A673 (cell line): Measurements from ENCODE around the gene CUL9. TPM values are rescaled to one million over a fixed set of nuclear protein-coding genes. Genes with fewer than 3 reads are reported as not detected.

ENCODE experiments used
- BruUV-seq: library from RNA; stranded (reverse); fragments of 400-500 nt; replicated peaks from 2 replicates; lab custom pipeline; 2021; lab: Mats Ljungman, UMichigan
- CTCF ChIA-PET: fragments of 300-600 bp; sonication (Branson Sonifier 250); formaldehyde crosslinking; loops from one replicate; lab custom pipeline; 2022; ENCODE audit warnings: antibody characterized with exemption; lab: Charles Lee
- POLR2A ChIA-PET: fragments of 300-600 bp; sonication (Branson Sonifier 250); formaldehyde crosslinking; loops from one replicate; lab custom pipeline; 2022; ENCODE audit warnings: antibody characterized with exemption; ENCODE audit not compliant: low non-redundant PET; lab: Charles Lee
- DNase-seq: peaks from one replicate; pipeline ENCODE4 v3.0.0-alpha.2; 2015; ENCODE audit warnings: low spot score
- H3K27ac ChIP-seq: fragments of 200-600 bp; sonication (generic); 2 replicates; pipeline ENCODE4 v1.5.1; 2016; ENCODE audit warnings: mixed run types, low read depth, mild to moderate bottlenecking, mixed read lengths, antibody characterized with exemption, low read length; ENCODE audit not compliant: poor library complexity, severe bottlenecking
- H3K27me3 ChIP-seq: fragments of 200-600 bp; sonication (generic); replicated peaks from 2 replicates; pipeline ENCODE4 v1.6.1; 2017; ENCODE audit warnings: mixed run types, low read depth, mild to moderate bottlenecking, mixed read lengths, antibody characterized with exemption, low read length; ENCODE audit not compliant: insufficient read depth, poor library complexity
- H3K36me3 ChIP-seq: fragments of 200-600 bp; sonication (generic); 2 replicates; pipeline ENCODE4 v1.6.1; 2016; ENCODE audit warnings: mixed run types, mild to moderate bottlenecking, mixed read lengths, antibody characterized with exemption, low read length; ENCODE audit not compliant: insufficient read depth, poor library complexity, severe bottlenecking
- H3K4me1 ChIP-seq: fragments of 200-600 bp; sonication (generic); 2 replicates; pipeline ENCODE4 v1.6.1; 2017; ENCODE audit warnings: mixed run types, mild to moderate bottlenecking, mixed read lengths, antibody characterized with exemption, low read length; ENCODE audit not compliant: insufficient read depth, poor library complexity, severe bottlenecking
- H3K4me3 ChIP-seq: fragments of 200-600 bp; sonication (generic); 2 replicates; pipeline ENCODE4 v1.5.1; 2016; ENCODE audit warnings: low read depth, mixed run types, mild to moderate bottlenecking, mixed read lengths, low read length; ENCODE audit not compliant: poor library complexity, severe bottlenecking
- H3K9me3 ChIP-seq: fragments of 200-600 bp; sonication (generic); 2 replicates; pipeline ENCODE4 v1.6.1; 2016; ENCODE audit warnings: mixed run types, low read depth, mild to moderate bottlenecking, mixed read lengths, antibody characterized with exemption, low read length; ENCODE audit not compliant: poor library complexity, severe bottlenecking
- EZH2 ChIP-seq: fragments of 200-600 bp; sonication (generic); IDR thresholded peaks from 2 replicates; pipeline ENCODE4 v1.6.1; 2017; ENCODE audit warnings: borderline replicate concordance, low read depth, mild to moderate bottlenecking, mixed read lengths, antibody characterized with exemption, low read length; ENCODE audit not compliant: poor library complexity, severe bottlenecking
- intact Hi-C: fragments of 100-400 bp; cut with micrococcal nuclease; formaldehyde crosslinking; loops from one replicate; pipeline ENCODE4 v1.10.0; 2022; ENCODE audit not compliant: unreplicated experiment
- total RNA-seq: library from RNA; stranded (reverse); gene quantifications from 2 replicates; pipeline ENCODE4 v1.2.3, GENCODE V29; 2021
- TF ChIP-seq, protein P1 (sequence below): fragments of 300-800, 200-600 bp; sonication (generic); conservative IDR thresholded peaks from 2 replicates; pipeline ENCODE4 v1.5.1; 2017; ENCODE audit warnings: low read depth, mild to moderate bottlenecking, antibody characterized with exemption, low read length, moderate library complexity, mixed read lengths

CUL9 gene
- total RNA-seq, 1 experiment from 2014 or later: 38.7 TPM

GRCh38 chr6:43170931-43171706 is 10.9 kb upstream of the CUL9 start, which contains the start of gene SRF:
Gene SRF, plus strand, starts transcription at chr6:43171269. Its CDS starts 388 bp downstream, at chr6:43171657.
- no peaks in the 10 kb centered on the region for H3K27me3 ChIP-seq
- peak; percentile 100 for DNase-seq
- ChIA-PET POLR2A (interaction anchor here (0.7 kb wide), 1 partner anchor 187 kb away, joined by 3 read pairs; no protein-coding TSS in a partner anchor), CTCF (interaction anchor here (1.2 kb wide), 1 partner anchor 27 kb away, joined by 3 read pairs; no protein-coding TSS in a partner anchor)
- peak within 1 kb of the TSS; percentile 94 for H3K27ac ChIP-seq
- intact Hi-C loops: loop anchor here (5.0 kb wide), 1 partner anchor 196 kb away; the partner anchor contains the start of gene ZNF318
- no TSS peak for BruUV-seq
- peak within 1 kb of the TSS; percentile 88 for H3K4me3 ChIP-seq
- peaks cover 15% of the 10 kb centered on the region for H3K36me3 ChIP-seq
- no peaks in the 10 kb centered on the region for H3K9me3 ChIP-seq
- peaks cover 27% of the 10 kb centered on the region for H3K4me1 ChIP-seq
- TF ChIP-seq EZH2: no peak

DNA sequence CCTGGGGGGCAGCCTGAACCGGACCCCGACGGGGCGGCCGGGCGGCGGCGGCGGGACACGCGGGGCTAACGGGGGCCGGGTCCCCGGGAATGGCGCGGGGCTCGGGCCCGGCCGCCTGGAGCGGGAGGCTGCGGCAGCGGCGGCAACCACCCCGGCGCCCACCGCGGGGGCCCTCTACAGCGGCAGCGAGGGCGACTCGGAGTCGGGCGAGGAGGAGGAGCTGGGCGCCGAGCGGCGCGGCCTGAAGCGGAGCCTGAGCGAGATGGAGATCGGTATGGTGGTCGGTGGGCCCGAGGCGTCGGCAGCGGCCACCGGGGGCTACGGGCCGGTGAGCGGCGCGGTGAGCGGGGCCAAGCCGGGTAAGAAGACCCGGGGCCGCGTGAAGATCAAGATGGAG is 10.3 kb upstream of the CUL9 start:
- Histone ChIP-seq H3K27ac (peak overlapping the region; percentile 94), H3K9me3 (no peaks in the 10 kb centered on the region), H3K4me3 (peak overlapping the region; percentile 88), H3K36me3 (peaks cover 21% of the 10 kb centered on the region), H3K27me3 (no peaks in the 10 kb centered on the region), H3K4me1 (peaks cover 27% of the 10 kb centered on the region)
- ChIA-PET CTCF (interaction anchor here (0.6 kb wide), 1 partner anchor 334 kb away, joined by 3 read pairs; no protein-coding TSS in a partner anchor), POLR2A (interaction anchor here (0.7 kb wide), 1 partner anchor 188 kb away, joined by 3 read pairs; no protein-coding TSS in a partner anchor)
- no peak for DNase-seq
- intact Hi-C loops: loop anchor here (5.0 kb wide), 1 partner anchor 196 kb away; the partner anchor contains the start of gene ZNF318
- TF ChIP-seq EZH2: no peak
- TF ChIP-seq, protein P1, sequence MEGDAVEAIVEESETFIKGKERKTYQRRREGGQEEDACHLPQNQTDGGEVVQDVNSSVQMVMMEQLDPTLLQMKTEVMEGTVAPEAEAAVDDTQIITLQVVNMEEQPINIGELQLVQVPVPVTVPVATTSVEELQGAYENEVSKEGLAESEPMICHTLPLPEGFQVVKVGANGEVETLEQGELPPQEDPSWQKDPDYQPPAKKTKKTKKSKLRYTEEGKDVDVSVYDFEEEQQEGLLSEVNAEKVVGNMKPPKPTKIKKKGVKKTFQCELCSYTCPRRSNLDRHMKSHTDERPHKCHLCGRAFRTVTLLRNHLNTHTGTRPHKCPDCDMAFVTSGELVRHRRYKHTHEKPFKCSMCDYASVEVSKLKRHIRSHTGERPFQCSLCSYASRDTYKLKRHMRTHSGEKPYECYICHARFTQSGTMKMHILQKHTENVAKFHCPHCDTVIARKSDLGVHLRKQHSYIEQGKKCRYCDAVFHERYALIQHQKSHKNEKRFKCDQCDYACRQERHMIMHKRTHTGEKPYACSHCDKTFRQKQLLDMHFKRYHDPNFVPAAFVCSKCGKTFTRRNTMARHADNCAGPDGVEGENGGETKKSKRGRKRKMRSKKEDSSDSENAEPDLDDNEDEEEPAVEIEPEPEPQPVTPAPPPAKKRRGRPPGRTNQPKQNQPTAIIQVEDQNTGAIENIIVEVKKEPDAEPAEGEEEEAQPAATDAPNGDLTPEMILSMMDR: no peak
- BruUV-seq: no TSS peak

DNA sequence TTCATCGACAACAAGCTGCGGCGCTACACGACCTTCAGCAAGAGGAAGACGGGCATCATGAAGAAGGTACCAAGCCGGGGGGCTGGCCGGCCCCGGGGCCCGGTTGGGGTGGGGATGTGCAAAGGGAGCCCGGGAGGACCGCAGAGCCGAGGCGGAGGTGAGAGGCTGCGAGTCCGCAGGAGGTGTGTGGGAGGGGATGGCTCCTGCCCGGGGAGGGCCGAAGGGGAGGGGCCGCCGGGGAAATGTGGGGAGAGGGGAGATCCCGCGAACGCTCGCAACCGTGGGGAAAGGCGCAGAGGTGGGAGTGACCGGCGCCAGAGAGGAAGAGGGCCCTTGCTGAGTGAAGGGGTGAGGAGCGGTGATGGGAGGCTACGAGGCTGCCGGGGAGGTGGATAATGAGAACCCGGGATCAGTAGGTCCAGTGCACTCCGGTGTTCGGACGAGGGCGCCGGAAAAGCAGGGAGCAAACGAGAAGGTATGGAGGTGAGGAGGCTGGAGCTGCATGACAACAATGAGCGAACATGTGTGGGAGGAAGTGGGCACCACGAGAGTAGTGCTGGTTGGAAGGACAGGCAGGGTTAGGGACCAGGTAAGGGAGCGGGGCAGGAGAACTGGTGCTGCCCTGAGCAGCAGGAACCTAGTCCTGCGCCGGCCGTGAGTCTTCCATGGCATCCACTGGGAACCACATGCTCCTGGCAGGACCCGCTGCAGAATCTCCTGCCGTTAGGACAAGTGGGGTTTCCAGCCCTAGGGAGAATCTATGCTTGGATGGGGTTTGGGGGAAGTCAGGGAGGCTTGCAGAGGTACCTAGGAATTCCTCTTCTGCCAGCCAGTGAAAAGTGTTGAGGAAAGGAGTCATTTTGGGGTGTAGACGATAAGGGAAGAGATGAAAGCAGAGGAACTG is 9.6 kb upstream of the CUL9 start:
- CTCF ChIA-PET: interaction anchor here (0.6 kb wide), 1 partner anchor 333 kb away, joined by 3 read pairs; no protein-coding TSS in a partner anchor

More for the DNA sequence above, 9.6 kb upstream of the CUL9 start:
- Histone ChIP-seq H3K27me3 (no peaks in the 10 kb centered on the region), H3K4me3 (peak overlapping the region; percentile 88), H3K9me3 (no peaks in the 10 kb centered on the region), H3K36me3 (peaks cover 26% of the 10 kb centered on the region), H3K4me1 (peaks cover 27% of the 10 kb centered on the region), H3K27ac (peak overlapping the region; percentile 94)
- POLR2A ChIA-PET: no interaction called here
- intact Hi-C loops: loop anchor here (5.0 kb wide), 1 partner anchor 195 kb away; the partner anchor contains the start of gene ZNF318
- DNase-seq: peak; percentile 41
- BruUV-seq: no TSS peak
- TF ChIP-seq, protein P1: no peak
- TF ChIP-seq EZH2: no peak
